Lung (tissue), 12 donors: ENCODE data around the gene PTPRG. TPM values are rescaled to one million over a fixed set of nuclear protein-coding genes. Genes with fewer than 3 reads are reported as not detected.

Source experiments
- ATAC-seq: fragments of 200-7000 bp; cut with Tn5 transposase; one replicate; pipeline ENCODE4 v1.9.1; 2020; ENCODE audit warnings: moderate number of reproducible peaks; ENCODE audit not compliant: insufficient read depth, low FRiP score
- DNase-seq, 3 donors: peaks; one replicate each; pipeline ENCODE4 v3.0.0-alpha.2; 2013 to 2017
- H3K27ac ChIP-seq, 2 donors: one replicate each; pipeline ENCODE4 v1.5.1; 2013; ENCODE audit warnings: mild to moderate bottlenecking in 2 of 2, moderate library complexity in 2 of 2, control low read depth in 1 of 2, inconsistent platforms in 1 of 2, low read depth in 1 of 2, low read length in 1 of 2
- H3K27me3 ChIP-seq, 3 donors: one replicate each; pipeline ENCODE4 v1.5.1; 2013; ENCODE audit warnings: low read length in 2 of 3; ENCODE audit not compliant: control insufficient read depth in 3 of 3, insufficient read depth in 3 of 3
- H3K36me3 ChIP-seq, 4 donors: one replicate each; pipeline ENCODE4 v1.5.1; 2013; ENCODE audit warnings: low read length in 4 of 4, mild to moderate bottlenecking in 1 of 4, moderate library complexity in 1 of 4; ENCODE audit not compliant: control insufficient read depth in 4 of 4, insufficient read depth in 4 of 4
- H3K4me1 ChIP-seq, 5 donors: one replicate each; pipeline ENCODE4 v1.5.1; 2013; ENCODE audit warnings: low read length in 5 of 5, mild to moderate bottlenecking in 2 of 5, moderate library complexity in 1 of 5; ENCODE audit not compliant: control insufficient read depth in 5 of 5, insufficient read depth in 5 of 5
- H3K4me3 ChIP-seq: one replicate; pipeline ENCODE4 v1.5.1; 2013; ENCODE audit warnings: mild to moderate bottlenecking, control low read depth, moderate library complexity
- H3K9ac ChIP-seq, 2 donors: one replicate each; pipeline ENCODE4 v1.5.1; 2013; ENCODE audit warnings: low read length in 2 of 2, control low read depth in 1 of 2; ENCODE audit not compliant: insufficient read depth in 1 of 2
- H3K9me3 ChIP-seq, 4 donors: one replicate each; pipeline ENCODE4 v1.5.1; 2013; ENCODE audit warnings: low read length in 3 of 4, mild to moderate bottlenecking in 1 of 4, moderate library complexity in 1 of 4; ENCODE audit not compliant: control insufficient read depth in 4 of 4, insufficient read depth in 3 of 4
- WGBS, 2 donors: extraction: QIAGEN DNeasy Blood & Tissue Kit; methylation state at CpG; one replicate each; pipeline ENCODE4 v1.1.7; 2013; 5-methylcytosine and 5-hydroxymethylcytosine counted together
- polyA plus RNA-seq, 2 donors: library from polyadenylated mRNA; stranded (reverse); fragments of 200-250 nt; gene quantifications; one replicate each; pipeline ENCODE4 v1.2.1, GENCODE V29; 2013
- total RNA-seq, 2 donors: library from RNA; depleted of rRNA in 1 of 2; stranded (reverse); fragments of >200 nt in 1 of 2; gene quantifications; one replicate each; pipeline ENCODE4 v1.2.1, GENCODE V29; 2014 to 2021
- TF ChIP-seq, protein P1 (sequence below): IDR thresholded peaks from 2 replicates; pipeline ENCODE4 v1.5.1; 2012; ENCODE audit warnings: mild to moderate bottlenecking; ENCODE audit errors: control extremely low read depth, extremely low read depth
- donor health status: control.
- donor health status: control.
- donor health status: Bipolar disorder and iron deficiency.
- donor health status: healthy.
- donor health status: DM: yes; HTN: yes; CAD: no.

Gene PTPRG
- total and polyA plus RNA-seq, 4 donors, result 8.5 to 131 (median 75.9) TPM

DNA sequence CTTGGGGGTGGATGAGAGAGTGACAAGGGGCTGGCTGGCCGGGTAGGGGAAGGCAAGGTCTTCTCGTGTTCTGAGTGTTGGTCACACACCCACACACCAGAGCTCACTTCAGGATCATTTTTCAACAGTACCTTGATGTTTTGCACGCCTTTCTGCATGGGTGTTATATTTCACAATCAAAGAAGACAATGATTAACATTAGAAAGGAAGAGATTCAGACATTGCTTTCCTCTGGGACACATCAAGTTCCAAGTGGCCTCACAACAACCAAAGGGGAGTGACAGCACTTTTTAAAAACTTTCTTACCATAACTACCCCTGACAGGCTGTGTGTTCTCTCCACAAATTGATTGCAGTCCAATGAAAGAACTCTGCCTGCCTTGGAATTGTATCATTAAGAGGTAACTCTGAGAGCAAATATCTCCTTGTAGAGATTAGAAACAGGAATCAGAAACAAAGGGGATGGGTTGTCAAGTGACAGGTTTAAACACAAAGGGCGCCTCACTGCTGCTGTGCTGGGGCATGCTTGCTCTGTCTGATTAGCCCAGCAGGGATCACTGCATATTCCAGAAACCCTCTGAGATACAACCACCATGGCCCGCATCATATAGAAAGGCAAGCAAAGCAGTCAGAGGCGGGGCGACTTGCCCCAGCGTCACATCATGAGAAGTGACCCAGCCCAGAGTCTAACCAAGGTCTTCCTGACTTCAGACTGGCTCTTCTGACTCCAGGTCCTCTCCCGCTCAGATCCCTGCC lies 581.1 kb downstream of the PTPRG start:
- no peak overlapping the region for H3K9ac ChIP-seq
- WGBS, 2 donors, result 86 to 88% methylated on average over 9 of the region's 9 CpGs
- DNase-seq (no peak), ATAC-seq (no peak)
- H3K27ac ChIP-seq, result no peak overlapping the region
- H3K9me3 ChIP-seq, result no peaks in the 10 kb centered on the region
- peaks cover 0 to 9% (median 5%) of the 10 kb centered on the region in 5 donors for H3K4me1 ChIP-seq
- peaks cover 0 to 2% (median 0%) of the 10 kb centered on the region in 4 donors for H3K36me3 ChIP-seq
- TF ChIP-seq, protein P1, sequence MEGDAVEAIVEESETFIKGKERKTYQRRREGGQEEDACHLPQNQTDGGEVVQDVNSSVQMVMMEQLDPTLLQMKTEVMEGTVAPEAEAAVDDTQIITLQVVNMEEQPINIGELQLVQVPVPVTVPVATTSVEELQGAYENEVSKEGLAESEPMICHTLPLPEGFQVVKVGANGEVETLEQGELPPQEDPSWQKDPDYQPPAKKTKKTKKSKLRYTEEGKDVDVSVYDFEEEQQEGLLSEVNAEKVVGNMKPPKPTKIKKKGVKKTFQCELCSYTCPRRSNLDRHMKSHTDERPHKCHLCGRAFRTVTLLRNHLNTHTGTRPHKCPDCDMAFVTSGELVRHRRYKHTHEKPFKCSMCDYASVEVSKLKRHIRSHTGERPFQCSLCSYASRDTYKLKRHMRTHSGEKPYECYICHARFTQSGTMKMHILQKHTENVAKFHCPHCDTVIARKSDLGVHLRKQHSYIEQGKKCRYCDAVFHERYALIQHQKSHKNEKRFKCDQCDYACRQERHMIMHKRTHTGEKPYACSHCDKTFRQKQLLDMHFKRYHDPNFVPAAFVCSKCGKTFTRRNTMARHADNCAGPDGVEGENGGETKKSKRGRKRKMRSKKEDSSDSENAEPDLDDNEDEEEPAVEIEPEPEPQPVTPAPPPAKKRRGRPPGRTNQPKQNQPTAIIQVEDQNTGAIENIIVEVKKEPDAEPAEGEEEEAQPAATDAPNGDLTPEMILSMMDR, result no peak
- H3K4me3 ChIP-seq, result no peak overlapping the region
- H3K27me3 ChIP-seq, result no peaks in the 10 kb centered on the region

DNA sequence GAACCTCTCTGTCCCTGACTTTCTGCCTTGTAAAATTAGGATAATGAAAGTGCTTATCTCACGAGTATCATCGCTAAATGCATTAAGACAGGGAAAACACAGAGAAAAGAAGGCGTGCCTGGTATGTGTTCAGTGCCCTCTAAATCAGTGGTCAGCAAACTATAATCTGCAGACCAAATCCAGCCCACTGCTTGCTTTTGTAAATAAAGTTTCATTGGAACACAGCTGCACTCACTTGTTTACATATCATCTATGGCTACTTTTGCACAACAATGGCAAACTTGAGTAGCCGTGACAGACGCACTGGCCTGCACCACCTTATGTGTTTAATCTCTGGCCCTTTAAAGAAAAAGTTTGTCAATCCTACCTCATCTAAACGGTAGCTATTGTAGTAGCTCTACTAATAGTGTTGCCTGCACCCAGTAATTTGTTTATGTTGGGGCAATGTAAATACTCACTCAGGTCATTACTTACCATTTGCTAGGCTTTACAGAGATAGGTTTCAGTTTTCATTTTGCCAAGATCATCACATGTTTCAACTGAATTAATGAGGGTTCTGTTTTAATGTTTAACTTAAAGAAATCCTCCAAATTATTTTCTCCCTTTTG lies 582.6 kb downstream of the PTPRG start:
- no peak overlapping the region for H3K9ac ChIP-seq
- no peak overlapping the region for H3K4me3 ChIP-seq
- H3K27me3 ChIP-seq, result no peaks in the 10 kb centered on the region
- H3K9me3 ChIP-seq, result no peaks in the 10 kb centered on the region
- H3K36me3 ChIP-seq, result no peaks in the 10 kb centered on the region
- TF ChIP-seq, protein P1, result no peak
- DNase-seq (peak in 2 of 3 donors; percentile 44 to 48), ATAC-seq (no peak)
- 62 to 67% methylated on average over 6 of the region's 6 CpGs for WGBS, 2 donors
- no peak overlapping the region for H3K27ac ChIP-seq
- peaks cover 0 to 9% (median 5%) of the 10 kb centered on the region in 5 donors for H3K4me1 ChIP-seq

DNA sequence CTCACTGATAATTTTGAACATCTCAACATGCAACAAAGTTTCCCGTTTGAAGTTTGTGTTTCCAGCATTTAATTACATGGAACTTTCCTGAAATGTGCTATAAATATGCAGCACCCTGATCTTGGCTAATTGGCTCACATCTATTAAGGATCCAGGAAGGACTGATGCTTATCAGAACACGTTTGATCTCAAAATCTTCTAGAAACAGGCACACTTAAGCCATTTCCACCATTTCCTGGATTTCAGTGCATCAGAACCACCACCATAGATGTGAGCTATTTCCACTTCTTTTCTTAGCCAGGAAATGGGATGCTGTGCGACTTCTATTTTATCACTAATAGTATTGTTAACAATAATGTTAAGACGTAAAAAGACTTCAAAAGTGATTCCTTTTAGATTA lies 583.1 kb downstream of the PTPRG start:
- ATAC-seq, result no peak
- no peak for DNase-seq
- no peak overlapping the region for H3K9ac ChIP-seq
- H3K27ac ChIP-seq, result no peak overlapping the region
- no peaks in the 10 kb centered on the region for H3K36me3 ChIP-seq
- H3K27me3 ChIP-seq, result no peaks in the 10 kb centered on the region
- H3K9me3 ChIP-seq, result no peaks in the 10 kb centered on the region
- H3K4me1 ChIP-seq, result peaks cover 0 to 9% (median 5%) of the 10 kb centered on the region in 5 donors
- H3K4me3 ChIP-seq, result no peak overlapping the region
- TF ChIP-seq, protein P1, result no peak
- WGBS, 2 donors, result 29 to 40% methylated on average over 4 of the region's 4 CpGs
